HUES48 (cell line): ENCODE results near the gene ATP8B4.

Experiments used
- H3K27ac ChIP-seq: one replicate; pipeline ENCODE4 v1.7.0; 2013; ENCODE audit warnings: low read depth, low read length, inconsistent platforms
- H3K27me3 ChIP-seq: 2 replicates; pipeline ENCODE4 v1.6.1; 2013; ENCODE audit warnings: mild to moderate bottlenecking, low read length; ENCODE audit not compliant: control insufficient read depth, insufficient read depth
- H3K36me3 ChIP-seq: 2 replicates; pipeline ENCODE4 v1.6.1; 2013; ENCODE audit warnings: low read length; ENCODE audit not compliant: control insufficient read depth, insufficient read depth
- H3K4me1 ChIP-seq: 2 replicates; pipeline ENCODE4 v1.6.1; 2013; ENCODE audit warnings: mild to moderate bottlenecking, low read length; ENCODE audit not compliant: control insufficient read depth, insufficient read depth
- H3K4me3 ChIP-seq: 2 replicates; pipeline ENCODE4 v1.5.1; 2013; ENCODE audit warnings: mild to moderate bottlenecking, low read depth, low read length
- H3K9ac ChIP-seq: 2 replicates; pipeline ENCODE4 v1.6.1; 2013; ENCODE audit warnings: mild to moderate bottlenecking, low read depth, low read length, moderate library complexity
- H3K9me3 ChIP-seq: 2 replicates; pipeline ENCODE4 v1.6.1; 2013; ENCODE audit warnings: low read length; ENCODE audit not compliant: control insufficient read depth, insufficient read depth

Gene ATP8B4

GRCh38 chr15:50077176-50077575 lies 41.9 kb downstream of the ATP8B4 start:
- no peak overlapping the region for H3K27ac ChIP-seq

GRCh38 chr15:50075319-50075718 lies 43.7 kb downstream of the ATP8B4 start:
- no peaks in the 10 kb centered on the region for H3K36me3 ChIP-seq
- no peaks in the 10 kb centered on the region for H3K4me1 ChIP-seq
- H3K9me3 ChIP-seq: no peaks in the 10 kb centered on the region
- H3K27ac ChIP-seq: no peak overlapping the region
- H3K9ac ChIP-seq: no peak overlapping the region
- H3K27me3 ChIP-seq: no peaks in the 10 kb centered on the region
- no peak overlapping the region for H3K4me3 ChIP-seq

More at GRCh38 chr15:50077176-50077575, 41.9 kb downstream of the ATP8B4 start:
- Histone ChIP-seq H3K9ac (no peak overlapping the region), H3K4me1 (no peaks in the 10 kb centered on the region), H3K36me3 (no peaks in the 10 kb centered on the region), H3K4me3 (no peak overlapping the region), H3K9me3 (no peaks in the 10 kb centered on the region), H3K27me3 (no peaks in the 10 kb centered on the region)

GRCh38 chr15:50071551-50072258 lies 47.3 kb downstream of the ATP8B4 start:
- H3K9ac ChIP-seq: no peak overlapping the region
- H3K27me3 ChIP-seq: no peaks in the 10 kb centered on the region
- no peak overlapping the region for H3K27ac ChIP-seq
- H3K4me3 ChIP-seq: no peak overlapping the region
- no peaks in the 10 kb centered on the region for H3K4me1 ChIP-seq
- no peaks in the 10 kb centered on the region for H3K9me3 ChIP-seq
- H3K36me3 ChIP-seq: no peaks in the 10 kb centered on the region

- no peaks in the 10 kb centered on the region for H3K4me1 ChIP-seq
- no peaks in the 10 kb centered on the region for H3K27me3 ChIP-seq
- H3K9me3 ChIP-seq: no peaks in the 10 kb centered on the region
- no peak overlapping the region for H3K27ac ChIP-seq
- H3K4me3 ChIP-seq: no peak overlapping the region
- no peak overlapping the region for H3K9ac ChIP-seq
- no peaks in the 10 kb centered on the region for H3K36me3 ChIP-seq
Measured at GRCh38 chr15:50068016-50068415, 51.0 kb downstream of the ATP8B4 start.

GRCh38 chr15:50067254-50067653 lies 51.8 kb downstream of the ATP8B4 start:
- H3K4me3 ChIP-seq: no peak overlapping the region
- H3K27me3 ChIP-seq: no peaks in the 10 kb centered on the region
- H3K27ac ChIP-seq: no peak overlapping the region
- H3K9me3 ChIP-seq: no peaks in the 10 kb centered on the region
- H3K9ac ChIP-seq: no peak overlapping the region
- no peaks in the 10 kb centered on the region for H3K4me1 ChIP-seq
- no peaks in the 10 kb centered on the region for H3K36me3 ChIP-seq

- no peaks in the 10 kb centered on the region for H3K4me1 ChIP-seq
- H3K27ac ChIP-seq: no peak overlapping the region
- no peaks in the 10 kb centered on the region for H3K9me3 ChIP-seq
- no peak overlapping the region for H3K4me3 ChIP-seq
- no peaks in the 10 kb centered on the region for H3K27me3 ChIP-seq
- no peaks in the 10 kb centered on the region for H3K36me3 ChIP-seq
- H3K9ac ChIP-seq: no peak overlapping the region
Measured at GRCh38 chr15:50066666-50067065, 52.4 kb downstream of the ATP8B4 start.

GRCh38 chr15:50066202-50066601 lies 52.8 kb downstream of the ATP8B4 start:
- Histone ChIP-seq H3K27ac (no peak overlapping the region), H3K9ac (no peak overlapping the region), H3K27me3 (no peaks in the 10 kb centered on the region)

GRCh38 chr15:50065279-50065678 lies 53.8 kb downstream of the ATP8B4 start:
- Histone ChIP-seq H3K9ac (no peak overlapping the region), H3K4me1 (peaks cover 11% of the 10 kb centered on the region), H3K36me3 (no peaks in the 10 kb centered on the region), H3K9me3 (no peaks in the 10 kb centered on the region), H3K27ac (no peak overlapping the region), H3K27me3 (no peaks in the 10 kb centered on the region), H3K4me3 (no peak overlapping the region)

More at GRCh38 chr15:50066202-50066601, 52.8 kb downstream of the ATP8B4 start:
- H3K4me3 ChIP-seq: no peak overlapping the region
- no peaks in the 10 kb centered on the region for H3K36me3 ChIP-seq
- H3K4me1 ChIP-seq: peaks cover 1% of the 10 kb centered on the region
- H3K9me3 ChIP-seq: no peaks in the 10 kb centered on the region

- peaks cover 17% of the 10 kb centered on the region for H3K4me1 ChIP-seq
- H3K9ac ChIP-seq: no peak overlapping the region
- H3K27ac ChIP-seq: no peak overlapping the region
- H3K36me3 ChIP-seq: no peaks in the 10 kb centered on the region
- H3K27me3 ChIP-seq: no peaks in the 10 kb centered on the region
- H3K4me3 ChIP-seq: no peak overlapping the region
- H3K9me3 ChIP-seq: no peaks in the 10 kb centered on the region
Measured at GRCh38 chr15:50064673-50065072, 54.4 kb downstream of the ATP8B4 start.

- Histone ChIP-seq H3K4me1 (peaks cover 25% of the 10 kb centered on the region), H3K27ac (no peak overlapping the region), H3K36me3 (no peaks in the 10 kb centered on the region), H3K9me3 (no peaks in the 10 kb centered on the region), H3K4me3 (no peak overlapping the region), H3K9ac (no peak overlapping the region), H3K27me3 (no peaks in the 10 kb centered on the region)
Measured at GRCh38 chr15:50063226-50063625, 55.8 kb downstream of the ATP8B4 start.

GRCh38 chr15:50061503-50061902 lies 57.5 kb downstream of the ATP8B4 start:
- Histone ChIP-seq H3K27me3 (no peaks in the 10 kb centered on the region), H3K4me1 (peaks cover 26% of the 10 kb centered on the region), H3K9me3 (no peaks in the 10 kb centered on the region), H3K27ac (no peak overlapping the region), H3K9ac (no peak overlapping the region), H3K4me3 (no peak overlapping the region), H3K36me3 (no peaks in the 10 kb centered on the region)
